GM18868 (cell line): ENCODE data around the gene PLXNA4.

Experiments used
- ATAC-seq: cut with Tn5 transposase; IDR thresholded peaks from one replicate; pipeline ENCODE4 v1.9.1; 2021; ENCODE audit warnings: mild to moderate bottlenecking, moderate library complexity; ENCODE audit not compliant: unreplicated experiment

The PLXNA4 gene

DNA sequence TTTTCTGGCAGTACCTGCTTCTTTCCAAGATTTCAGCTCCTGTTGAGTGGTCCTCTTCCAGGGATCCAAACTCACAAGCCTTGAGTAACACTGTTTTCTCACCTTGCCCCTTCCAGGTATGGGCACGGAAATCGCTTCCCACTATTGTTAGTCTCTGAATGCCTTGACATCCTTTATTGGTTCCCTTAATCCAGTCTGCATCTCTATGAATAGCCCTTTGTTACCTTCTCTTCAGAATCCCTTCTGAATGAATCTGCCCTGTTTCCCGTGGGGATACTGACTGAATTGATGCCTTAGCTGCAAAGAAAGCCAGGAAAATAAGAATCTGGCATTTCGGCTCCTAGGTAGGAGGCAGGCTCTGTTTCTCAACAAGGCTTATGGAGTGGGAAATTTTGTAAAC is 467.7 kb downstream of the PLXNA4 start:
- no peak for ATAC-seq

- no peak for ATAC-seq
Measured at GRCh38 chr7:132106491-132106890, 469.8 kb downstream of the PLXNA4 start.

GRCh38 chr7:132105096-132105495 is 471.2 kb downstream of the PLXNA4 start:
- no peak for ATAC-seq

GRCh38 chr7:132103718-132104117 is 472.6 kb downstream of the PLXNA4 start:
- ATAC-seq = no peak

DNA sequence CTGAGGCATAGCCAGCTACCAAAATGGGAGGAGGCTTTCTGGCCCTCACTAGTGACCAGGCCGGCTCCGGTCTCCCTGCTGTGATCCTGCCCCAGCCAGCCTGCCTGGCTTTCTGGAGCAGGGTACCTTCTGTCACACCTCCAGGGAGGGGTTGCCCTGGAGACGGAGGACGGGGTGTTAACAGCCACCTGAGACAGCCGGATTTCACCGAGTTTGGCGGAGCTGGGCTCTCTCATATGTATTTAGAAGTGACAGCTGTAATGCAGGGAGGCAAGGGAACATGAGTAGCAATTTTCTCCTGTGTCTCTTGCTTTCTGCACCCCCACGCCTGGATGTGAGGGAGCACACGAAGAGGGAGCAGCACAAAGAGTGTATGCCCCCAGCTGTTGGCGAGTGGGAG is 473.3 kb downstream of the PLXNA4 start:
- no peak for ATAC-seq

DNA sequence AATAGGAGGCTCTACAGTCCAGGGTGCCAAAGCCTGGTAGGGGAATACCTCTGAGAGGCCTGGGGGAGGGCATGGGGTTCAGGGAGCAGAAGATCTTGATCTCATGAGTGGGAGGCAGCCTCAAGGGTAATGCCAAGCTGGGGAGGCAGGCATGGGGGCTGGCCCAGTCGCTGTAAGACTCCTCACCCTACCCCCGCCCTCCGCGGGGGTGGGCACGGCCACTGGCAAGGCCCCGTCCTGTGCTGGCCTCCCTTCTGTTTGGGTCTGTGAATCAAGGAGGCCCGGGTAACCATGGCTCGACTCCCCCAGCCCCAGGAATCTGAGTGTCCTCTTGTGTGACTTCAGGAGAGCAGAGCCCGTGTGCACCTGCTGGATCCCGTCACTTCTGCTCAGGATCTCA is 473.9 kb downstream of the PLXNA4 start:
- no peak for ATAC-seq

DNA sequence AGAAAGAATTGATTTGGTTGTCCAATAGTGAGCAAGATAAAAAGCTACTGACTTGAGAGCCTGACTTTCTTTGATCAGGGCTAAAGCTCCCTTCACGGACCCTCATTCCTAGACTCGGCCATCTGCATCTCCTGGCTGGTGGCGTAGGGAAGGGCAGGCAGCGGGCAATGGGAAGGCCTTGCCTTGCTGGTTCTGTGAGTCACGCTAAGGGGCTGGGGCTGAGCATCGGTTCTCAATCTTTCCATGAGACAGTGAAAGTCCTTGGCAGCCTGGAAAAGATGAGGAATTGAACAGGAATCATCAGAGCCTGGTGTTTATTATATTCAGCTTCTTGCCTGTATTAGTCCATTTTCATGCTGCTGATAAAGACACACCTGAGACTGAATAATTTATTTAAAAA is 475.3 kb downstream of the PLXNA4 start:
- no peak for ATAC-seq

- no peak for ATAC-seq
Measured at GRCh38 chr7:132100483-132100882, 475.8 kb downstream of the PLXNA4 start.

DNA sequence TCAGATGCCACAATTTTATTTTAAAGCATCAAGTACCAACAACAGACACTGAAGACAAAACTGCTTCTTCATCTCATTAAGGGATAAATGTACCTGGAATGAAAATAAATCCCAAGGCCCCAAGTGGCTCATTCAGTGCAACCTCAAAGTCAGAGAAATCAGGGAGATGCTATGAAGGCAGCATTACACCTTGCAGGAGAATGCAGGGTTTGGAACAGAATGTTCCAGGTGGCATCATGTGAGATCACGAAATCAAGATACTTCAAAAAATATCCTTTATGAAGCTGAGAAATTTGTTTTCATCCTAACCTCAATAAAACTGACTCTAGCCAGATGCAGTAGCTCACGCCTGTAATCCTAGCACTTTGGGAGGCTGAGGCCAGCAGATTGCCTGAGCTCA is 477.1 kb downstream of the PLXNA4 start:
- no peak for ATAC-seq

GRCh38 chr7:132098327-132098726 is 477.9 kb downstream of the PLXNA4 start:
- no peak for ATAC-seq

DNA sequence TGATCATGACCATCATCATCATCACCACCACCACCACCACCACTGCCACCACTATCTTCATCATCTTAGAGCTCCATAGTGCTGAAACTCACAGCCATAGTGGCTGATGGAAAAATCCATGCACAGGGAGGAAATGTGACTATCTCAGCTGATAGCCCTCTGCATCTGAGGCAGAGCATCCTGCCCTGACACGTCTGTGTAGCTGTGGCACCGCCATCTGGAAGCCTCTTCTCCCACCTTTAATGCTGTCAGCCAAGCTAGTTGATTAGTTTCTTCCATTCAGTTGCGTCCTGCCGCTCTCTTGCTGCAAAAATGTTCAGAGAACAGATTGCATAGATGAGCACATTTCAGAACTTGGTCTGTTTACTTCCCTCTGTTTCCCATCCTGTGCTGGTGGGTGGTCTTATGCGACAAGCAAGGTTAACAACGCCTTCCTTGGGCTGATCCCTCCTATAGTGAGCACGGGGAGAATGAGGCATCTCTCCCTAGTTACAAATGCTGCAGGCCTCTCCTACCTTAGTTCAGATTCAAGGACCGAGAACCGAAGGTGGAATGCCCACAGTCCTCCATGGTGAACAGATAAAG is 478.6 kb downstream of the PLXNA4 start:
- no peak for ATAC-seq

- no peak for ATAC-seq
Measured at GRCh38 chr7:132095111-132095765, 481.0 kb downstream of the PLXNA4 start.

DNA sequence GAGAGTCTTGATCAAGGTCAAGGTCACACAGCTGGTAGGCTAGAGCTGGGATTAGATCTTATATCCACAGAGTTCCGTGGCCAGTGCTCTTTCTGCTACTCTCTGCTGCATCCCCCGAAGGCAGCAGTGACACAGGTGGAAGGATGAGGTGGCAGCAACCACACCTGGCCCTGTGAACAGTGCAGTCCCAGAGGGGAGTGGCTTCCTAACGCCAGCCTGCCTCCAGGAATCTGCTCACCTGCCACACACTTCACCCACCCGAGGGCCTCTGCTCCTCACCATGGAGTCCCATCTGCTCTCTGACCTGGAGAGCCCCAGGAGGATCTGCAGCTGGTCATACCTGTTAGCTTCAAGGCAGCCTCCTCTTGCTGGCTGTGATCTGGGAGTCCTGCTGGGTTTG is 484.2 kb downstream of the PLXNA4 start:
- ATAC-seq = no peak

GRCh38 chr7:132091706-132092105 is 484.6 kb downstream of the PLXNA4 start:
- ATAC-seq = no peak

DNA sequence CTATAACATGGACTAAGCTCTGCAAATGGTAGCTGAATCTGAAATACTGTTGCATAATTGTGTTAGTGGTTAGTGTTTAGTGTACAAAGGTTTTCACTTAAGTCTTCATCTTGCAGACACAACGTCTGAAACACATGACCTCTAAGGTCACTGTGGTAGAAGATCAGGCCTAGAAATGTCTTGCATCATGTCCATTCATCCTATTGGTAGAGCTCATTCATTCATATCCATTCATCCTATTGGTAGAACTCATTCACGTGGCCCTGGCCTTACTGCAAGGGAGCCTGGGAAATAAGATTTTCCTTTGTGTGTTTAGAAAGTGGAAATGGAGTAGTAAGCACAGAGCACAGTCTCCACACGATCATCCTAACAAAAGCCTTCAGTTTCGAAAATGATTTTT is 485.8 kb downstream of the PLXNA4 start:
- ATAC-seq = no peak

DNA sequence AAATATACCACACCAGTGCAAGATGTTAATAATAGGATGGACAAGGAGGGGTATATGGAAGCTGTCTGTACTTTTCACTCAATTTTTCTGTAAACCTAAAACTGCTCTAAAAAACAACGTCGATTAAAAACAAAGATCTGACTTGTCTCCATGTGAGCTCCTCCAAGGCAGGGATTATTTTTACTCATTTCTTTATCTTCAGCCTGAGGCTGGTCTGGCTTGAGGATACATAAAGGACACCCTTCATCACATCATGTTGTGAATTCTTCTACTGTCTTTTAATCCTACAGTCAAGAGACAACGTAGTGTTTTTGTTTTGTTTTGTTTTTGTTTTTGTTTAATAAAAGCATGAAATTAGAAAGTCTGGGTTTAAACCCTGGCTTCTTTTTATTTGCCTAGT is 486.9 kb downstream of the PLXNA4 start:
- no peak for ATAC-seq

GRCh38 chr7:132087421-132087820 is 488.8 kb downstream of the PLXNA4 start:
- no peak for ATAC-seq

GRCh38 chr7:132084776-132085388 is 491.4 kb downstream of the PLXNA4 start:
- no peak for ATAC-seq

DNA sequence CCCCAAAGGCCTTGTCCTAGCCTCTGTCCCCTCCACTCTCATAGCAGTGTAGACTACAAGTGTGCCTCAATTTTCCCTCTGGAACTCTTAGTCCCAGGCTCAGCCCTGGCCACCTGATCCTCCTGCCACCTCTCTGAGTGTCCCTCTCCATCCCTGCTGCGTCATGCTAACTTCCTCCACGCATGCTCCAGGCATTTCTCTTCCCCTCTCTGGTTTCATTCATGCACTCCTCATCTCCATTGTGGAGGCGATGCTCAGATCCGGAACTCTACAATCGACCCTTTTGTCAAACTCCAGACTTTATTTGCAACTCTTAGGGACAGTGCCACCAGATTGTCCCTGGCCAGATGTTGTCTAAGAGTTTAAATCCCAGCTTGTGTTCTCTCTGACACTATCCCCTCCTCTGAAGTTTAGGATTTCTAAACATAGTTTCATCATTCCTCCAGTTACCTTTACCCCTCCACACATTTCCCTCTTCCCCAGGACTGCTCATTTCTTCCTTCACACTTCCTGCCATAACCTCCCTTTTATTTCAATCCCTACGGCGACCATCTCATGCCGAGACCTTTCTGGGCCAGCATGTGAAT is 492.6 kb downstream of the PLXNA4 start:
- no peak for ATAC-seq

DNA sequence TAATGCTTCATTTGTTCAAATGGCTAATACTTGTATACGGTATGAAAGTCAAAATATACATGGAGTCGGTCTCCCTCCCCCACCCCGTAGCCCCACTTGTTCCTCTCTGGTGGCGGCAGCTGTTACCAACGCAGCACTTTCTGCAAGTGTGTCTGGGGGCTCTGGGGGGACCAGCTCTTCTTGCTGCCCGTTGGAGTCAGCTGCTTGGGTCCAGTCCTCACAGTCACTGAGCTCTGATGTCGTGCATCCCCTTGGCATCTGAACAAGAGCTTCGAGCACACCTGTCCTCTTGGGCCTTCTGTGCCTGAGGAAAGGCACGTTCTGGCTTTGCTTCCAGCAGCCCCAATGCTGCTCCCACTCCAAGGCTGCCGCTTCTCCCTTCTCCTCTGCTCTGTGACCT is 493.1 kb downstream of the PLXNA4 start:
- ATAC-seq = no peak

DNA sequence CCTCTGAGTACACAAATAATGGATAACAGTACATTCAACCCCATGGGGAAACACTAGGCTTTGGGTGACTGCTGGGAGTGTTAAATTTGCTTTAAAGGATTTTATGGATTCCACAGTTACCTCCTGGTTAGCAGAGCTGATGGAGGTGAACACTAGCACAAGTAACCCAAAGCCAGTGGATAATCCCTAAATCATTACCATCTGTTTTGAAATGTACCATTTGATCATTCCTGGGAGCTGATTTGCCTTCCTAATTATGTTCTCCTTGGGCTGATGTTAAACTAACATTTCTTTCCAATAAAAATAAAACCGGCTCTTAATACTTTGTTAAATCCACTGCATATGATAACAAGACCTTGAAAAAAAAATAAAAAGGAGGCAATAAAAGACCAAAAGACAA is 493.9 kb downstream of the PLXNA4 start:
- ATAC-seq = no peak

- ATAC-seq = no peak
Measured at GRCh38 chr7:132081686-132082085, 494.6 kb downstream of the PLXNA4 start.
